Measurements from ENCODE around the gene TEX51.

The TEX51 gene

DNA sequence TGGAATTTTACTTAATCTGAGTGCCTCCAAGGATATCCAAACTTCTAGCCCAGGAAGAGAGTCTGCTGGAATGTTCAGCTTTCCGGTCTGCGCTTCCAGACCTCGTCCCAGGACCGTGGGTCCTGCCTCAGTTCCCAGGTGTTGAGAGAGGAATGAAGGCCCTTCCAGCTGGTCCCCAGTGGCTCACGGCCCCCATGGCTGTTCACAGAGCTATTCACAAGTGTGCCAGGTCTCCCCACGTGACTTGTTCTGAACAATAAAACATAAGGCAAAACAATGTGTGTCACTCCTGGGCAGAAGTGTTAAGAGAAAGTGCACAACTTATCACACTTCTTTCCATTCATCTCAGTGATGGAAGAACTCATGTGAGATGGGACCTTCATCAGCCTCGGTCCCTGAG lies 20.1 kb upstream of the TEX51 start:
- TF ChIP-seq REST (IDR thresholded peaks at IDR 0.05; ENCODE audit: low read depth), result no peak
- no peak for TF ChIP-seq RAD21 (IDR thresholded peaks at IDR 0.05; ENCODE audit: low read depth)
- no peak for TF ChIP-seq MAX (IDR thresholded peaks at IDR 0.05)
- no peak for TF ChIP-seq NFIC (IDR thresholded peaks at IDR 0.05)
- TF ChIP-seq TEAD4 (IDR thresholded peaks at IDR 0.05), result no peak
- no peak for TF ChIP-seq CREB1 (IDR thresholded peaks at IDR 0.05; ENCODE audit: low read depth)
- TF ChIP-seq YY1 (IDR thresholded peaks at IDR 0.05; ENCODE audit: low read depth), result no peak
- TF ChIP-seq EP300 (IDR thresholded peaks at IDR 0.05; ENCODE audit: borderline replicate concordance), result no peak
- TF ChIP-seq FOXM1 (IDR thresholded peaks at IDR 0.05; ENCODE audit: borderline replicate concordance, low read depth), result no peak
- no peak for TF ChIP-seq CEBPB (IDR thresholded peaks at IDR 0.05)
- no peak for TF ChIP-seq TCF12 (IDR thresholded peaks at IDR 0.05; ENCODE audit: low read depth)
- no peak for TF ChIP-seq EGR1 (IDR thresholded peaks at IDR 0.05)
- no peak for TF ChIP-seq TAF1 (IDR thresholded peaks at IDR 0.05; ENCODE audit: low read depth)

DNA sequence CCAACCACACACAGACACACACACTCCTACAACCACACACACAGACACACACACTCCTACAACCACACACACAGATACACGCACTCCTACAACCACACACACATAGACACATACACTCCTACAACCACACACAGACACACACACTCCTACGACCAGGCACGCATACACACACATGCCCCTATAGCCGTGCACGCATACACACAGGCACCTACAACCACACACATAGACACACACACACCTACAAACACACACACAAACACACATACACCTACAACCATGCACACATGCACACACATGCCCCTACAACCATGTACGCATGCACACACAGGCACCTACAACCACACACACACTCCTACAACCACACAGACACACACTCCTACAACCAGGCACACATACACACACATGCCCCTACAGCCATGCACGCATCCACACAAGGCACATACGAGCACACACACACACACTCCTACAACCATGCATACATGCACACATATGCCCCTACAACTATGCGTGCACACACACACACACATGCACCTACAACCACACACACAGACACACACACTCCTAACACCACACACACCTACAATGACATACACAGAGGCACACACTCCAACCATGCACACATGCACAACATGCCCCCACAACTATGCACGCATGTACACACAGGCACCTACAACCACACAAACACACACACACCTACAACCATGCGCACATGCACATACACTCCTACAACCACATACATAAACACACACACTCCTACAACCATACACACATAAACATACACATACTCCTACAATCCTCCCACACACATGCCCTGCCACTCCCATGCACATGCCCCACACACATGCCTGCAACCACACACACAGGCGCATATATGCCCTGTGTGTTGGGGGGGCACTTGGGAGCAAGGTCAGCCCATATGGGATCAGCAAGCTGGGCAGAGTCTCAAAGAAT lies 19.1 kb upstream of the TEX51 start:
- TF ChIP-seq EGR1 (IDR thresholded peaks at IDR 0.05) (no peak), YY1 (IDR thresholded peaks at IDR 0.05; ENCODE audit: low read depth) (no peak), TEAD4 (IDR thresholded peaks at IDR 0.05) (no peak), EP300 (IDR thresholded peaks at IDR 0.05; ENCODE audit: borderline replicate concordance) (no peak), RAD21 (IDR thresholded peaks at IDR 0.05; ENCODE audit: low read depth) (no peak), ZBTB7A (IDR thresholded peaks at IDR 0.05; ENCODE audit: low read depth) (no peak), TAF1 (IDR thresholded peaks at IDR 0.05; ENCODE audit: low read depth) (no peak), MAX (IDR thresholded peaks at IDR 0.05) (no peak), REST (IDR thresholded peaks at IDR 0.05; ENCODE audit: low read depth) (no peak), CREB1 (IDR thresholded peaks at IDR 0.05; ENCODE audit: low read depth) (no peak), CEBPB (IDR thresholded peaks at IDR 0.05) (no peak), NFIC (IDR thresholded peaks at IDR 0.05) (no peak), TCF12 (IDR thresholded peaks at IDR 0.05; ENCODE audit: low read depth) (no peak), FOXM1 (IDR thresholded peaks at IDR 0.05; ENCODE audit: borderline replicate concordance, low read depth) (no peak)
- TF ChIP-seq, protein P1, sequence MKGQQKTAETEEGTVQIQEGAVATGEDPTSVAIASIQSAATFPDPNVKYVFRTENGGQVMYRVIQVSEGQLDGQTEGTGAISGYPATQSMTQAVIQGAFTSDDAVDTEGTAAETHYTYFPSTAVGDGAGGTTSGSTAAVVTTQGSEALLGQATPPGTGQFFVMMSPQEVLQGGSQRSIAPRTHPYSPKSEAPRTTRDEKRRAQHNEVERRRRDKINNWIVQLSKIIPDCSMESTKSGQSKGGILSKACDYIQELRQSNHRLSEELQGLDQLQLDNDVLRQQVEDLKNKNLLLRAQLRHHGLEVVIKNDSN (IDR thresholded peaks at IDR 0.05), result no peak

GRCh38 chr2:126880324-126880723 lies 18.4 kb upstream of the TEX51 start:
- no peak for TF ChIP-seq FOXM1 (IDR thresholded peaks at IDR 0.05; ENCODE audit: borderline replicate concordance, low read depth)
- TF ChIP-seq TEAD4 (IDR thresholded peaks at IDR 0.05), result no peak
- 0 out of 2 replicates have a peak, but pooled peaks have one; percentile 21 for TF ChIP-seq NFIC (IDR thresholded peaks at IDR 0.05)
- no peak for TF ChIP-seq EGR1 (IDR thresholded peaks at IDR 0.05)
- TF ChIP-seq TCF12 (IDR thresholded peaks at IDR 0.05; ENCODE audit: low read depth), result no peak
- TF ChIP-seq ZBTB7A (IDR thresholded peaks at IDR 0.05; ENCODE audit: low read depth), result no peak

GRCh38 chr2:126880817-126881216 lies 17.9 kb upstream of the TEX51 start:
- no peak for TF ChIP-seq NFIC (IDR thresholded peaks at IDR 0.05)
- TF ChIP-seq, protein P1 (IDR thresholded peaks at IDR 0.05), result no peak

DNA sequence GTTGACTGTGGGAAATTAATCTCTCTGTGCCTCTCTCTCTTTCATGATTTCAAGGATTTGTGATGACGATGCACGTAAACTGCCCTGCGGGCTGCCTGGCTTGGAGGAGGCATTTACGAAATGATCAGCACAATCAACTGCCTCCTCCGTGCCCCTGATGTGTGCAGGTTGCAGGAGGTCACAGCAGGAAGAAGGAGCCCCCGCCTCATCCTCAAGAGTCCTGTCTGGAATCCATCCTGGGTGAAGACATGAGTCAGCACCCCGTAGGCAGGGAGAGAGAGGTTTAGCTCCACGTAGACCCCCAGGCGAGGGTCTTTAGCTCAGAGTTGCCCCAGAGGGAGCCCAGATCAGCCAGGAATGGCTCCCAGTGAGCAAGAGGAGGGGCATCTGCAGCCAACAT lies 17.1 kb upstream of the TEX51 start:
- no peak for TF ChIP-seq FOXM1 (IDR thresholded peaks at IDR 0.05; ENCODE audit: borderline replicate concordance, low read depth)

DNA sequence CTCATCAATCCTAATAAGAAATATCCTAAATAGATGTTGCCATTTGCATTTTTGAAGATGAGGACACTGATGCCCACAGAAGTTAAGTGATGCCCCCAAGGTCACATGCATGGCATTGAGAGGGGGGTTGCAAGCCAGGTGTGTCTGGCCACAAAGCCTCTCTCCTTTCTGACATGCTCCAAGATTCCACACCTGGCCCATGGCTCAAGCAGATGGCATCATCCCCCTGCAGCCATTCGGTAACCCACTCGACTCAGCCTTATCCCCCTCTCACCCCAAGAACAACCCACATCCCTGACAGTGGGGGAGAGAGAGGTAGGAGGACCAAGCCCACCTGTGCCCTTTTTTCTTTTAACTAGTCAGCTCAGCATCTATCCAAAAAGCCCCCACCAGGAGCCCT lies 16.5 kb upstream of the TEX51 start:
- no peak for TF ChIP-seq MAX (IDR thresholded peaks at IDR 0.05)
- TF ChIP-seq YY1 (IDR thresholded peaks at IDR 0.05; ENCODE audit: low read depth), result no peak
- TF ChIP-seq CEBPB (IDR thresholded peaks at IDR 0.05), result no peak
- no peak for TF ChIP-seq CREB1 (IDR thresholded peaks at IDR 0.05; ENCODE audit: low read depth)
- no peak for TF ChIP-seq NFIC (IDR thresholded peaks at IDR 0.05)
- no peak for TF ChIP-seq TAF1 (IDR thresholded peaks at IDR 0.05; ENCODE audit: low read depth)
- TF ChIP-seq RAD21 (IDR thresholded peaks at IDR 0.05; ENCODE audit: low read depth), result no peak
- no peak for TF ChIP-seq ZBTB7A (IDR thresholded peaks at IDR 0.05; ENCODE audit: low read depth)
- TF ChIP-seq TCF12 (IDR thresholded peaks at IDR 0.05; ENCODE audit: low read depth), result no peak
- no peak for TF ChIP-seq FOXM1 (IDR thresholded peaks at IDR 0.05; ENCODE audit: borderline replicate concordance, low read depth)
- no peak for TF ChIP-seq TEAD4 (IDR thresholded peaks at IDR 0.05)
- TF ChIP-seq EGR1 (IDR thresholded peaks at IDR 0.05), result no peak
- TF ChIP-seq, protein P1 (IDR thresholded peaks at IDR 0.05), result no peak
